CD4-positive, alpha-beta memory T cell (primary cell): Measurements from ENCODE around the gene KRTAP1-3. TPM values are rescaled to one million over a fixed set of nuclear protein-coding genes. Genes with fewer than 3 reads are reported as not detected.

ENCODE experiments used
- CTCF ChIA-PET: fragments of 350-600 bp; sonication (Branson Sonifier 250); formaldehyde crosslinking; loops from one replicate; lab custom pipeline; 2021; ENCODE audit warnings: inconsistent platforms; ENCODE audit not compliant: partially characterized antibody; lab: Charles Lee
- POLR2A ChIA-PET: fragments of 350-600 bp; sonication (Branson Sonifier 250); formaldehyde crosslinking; loops from one replicate; lab custom pipeline; 2021; ENCODE audit not compliant: partially characterized antibody; lab: Charles Lee
- DNase-seq, 5 donors: peaks; one replicate each; pipeline versions ENCODE4 v3.0.0 to v3.0.0-alpha.2; 2020 to 2022; ENCODE audit warnings: mixed read lengths in 1 of 5
- H3K27ac ChIP-seq: one replicate; pipeline ENCODE4 v1.7.0; 2013; ENCODE audit warnings: low read depth, low read length
- H3K27me3 ChIP-seq: 2 replicates; pipeline ENCODE4 v1.7.0; 2013; ENCODE audit warnings: mild to moderate bottlenecking, low read length, moderate library complexity; ENCODE audit not compliant: insufficient read depth
- H3K36me3 ChIP-seq: 2 replicates; pipeline ENCODE4 v1.7.0; 2013; ENCODE audit warnings: mild to moderate bottlenecking, low read length, moderate library complexity; ENCODE audit not compliant: insufficient read depth
- H3K4me1 ChIP-seq: 2 replicates; pipeline ENCODE4 v1.7.0; 2013; ENCODE audit warnings: mild to moderate bottlenecking, low read length, moderate library complexity; ENCODE audit not compliant: insufficient read depth
- H3K4me3 ChIP-seq, 2 donors: one replicate each; pipeline ENCODE4 v1.7.0; 2013; ENCODE audit warnings: low read length in 2 of 2, mild to moderate bottlenecking in 1 of 2
- H3K9me3 ChIP-seq, 2 donors: one replicate each; pipeline ENCODE4 v1.7.0; 2013; ENCODE audit warnings: low read length in 2 of 2, control low read depth in 1 of 2; ENCODE audit not compliant: control insufficient read depth in 1 of 2
- H3K27ac Mint-ChIP-seq, 7 donors: one replicate each; pipeline ENCODE4 v1.8.0; 2020 to 2021; ENCODE audit warnings: mixed read lengths in 7 of 7, mild to moderate bottlenecking in 6 of 7, inconsistent platforms in 3 of 7, moderate library complexity in 3 of 7
- H3K27me3 Mint-ChIP-seq, 2 donors: one replicate each; pipeline ENCODE4 v1.8.0; 2020 to 2021; ENCODE audit warnings: mixed read lengths in 2 of 2
- H3K36me3 Mint-ChIP-seq, 2 donors: one replicate each; pipeline ENCODE4 v1.8.0; 2020 to 2021; ENCODE audit warnings: mixed read lengths in 2 of 2, inconsistent platforms in 1 of 2, mild to moderate bottlenecking in 1 of 2
- H3K4me1 Mint-ChIP-seq, 4 donors: one replicate each; pipeline ENCODE4 v1.8.0; 2020 to 2021; ENCODE audit warnings: mixed read lengths in 4 of 4, mild to moderate bottlenecking in 1 of 4
- H3K4me3 Mint-ChIP-seq, 8 donors: one replicate each; pipeline ENCODE4 v1.8.0; 2020 to 2021; ENCODE audit warnings: mixed read lengths in 8 of 8, mild to moderate bottlenecking in 7 of 8, moderate library complexity in 6 of 8, inconsistent platforms in 3 of 8
- H3K9me3 Mint-ChIP-seq, 8 donors: one replicate each; pipeline ENCODE4 v1.8.0; 2020 to 2021; ENCODE audit warnings: mixed read lengths in 8 of 8, mild to moderate bottlenecking in 5 of 8, inconsistent platforms in 3 of 8, moderate library complexity in 1 of 8
- intact Hi-C: fragments of 100-400 bp; cut with micrococcal nuclease; formaldehyde crosslinking; loops from one replicate; pipeline ENCODE4 v1.15.1; 2023
- polyA plus RNA-seq, 2 donors: library from polyadenylated mRNA; unstranded; fragments of 300-500 nt; fragmentation: Illumina TruSeq; gene quantifications; one replicate each; pipeline ENCODE4 v1.2.3, GENCODE V29; 2021
- total RNA-seq, 2 experiments: library from RNA; stranded (reverse); gene quantifications; one replicate each; pipeline ENCODE4 v1.2.3, GENCODE V29; 2021

KRTAP1-3 gene
- total and polyA plus RNA-seq, 4 experiments from 2014 or later = not detected

GRCh38 chr17:40996829-40997228, 37.8 kb downstream of the KRTAP1-3 start:
- intact Hi-C loops = no loop called here
- H3K27me3 Mint-ChIP-seq = peaks cover 46 to 49% of the 10 kb centered on the region in 2 donors
- Histone ChIP-seq H3K27me3 (peaks cover 5% of the 10 kb centered on the region), H3K9me3 (no peaks in the 10 kb centered on the region), H3K36me3 (no peaks in the 10 kb centered on the region), H3K4me3 (no peak overlapping the region), H3K4me1 (no peaks in the 10 kb centered on the region), H3K27ac (no peak overlapping the region)
- H3K9me3 Mint-ChIP-seq = peaks cover 0 to 2% (median 0%) of the 10 kb centered on the region in 8 donors
- DNase-seq = no peak
- H3K4me1 Mint-ChIP-seq = peaks cover 0 to 1% (median 0%) of the 10 kb centered on the region in 4 donors
- ChIA-PET POLR2A (no interaction called here), CTCF (interaction anchor here (0.6 to 1.2 kb wide), 2 partner anchors 24 to 33 kb away, joined by 3 to 4 read pairs; no protein-coding TSS in a partner anchor)
- no peak overlapping the region for H3K27ac Mint-ChIP-seq
- H3K36me3 Mint-ChIP-seq = no peaks in the 10 kb centered on the region
- no peak overlapping the region for H3K4me3 Mint-ChIP-seq

- POLR2A ChIA-PET = interaction anchor here (0.7 kb wide), 1 partner anchor 11 kb away, joined by 3 read pairs; no protein-coding TSS in a partner anchor
- Mint-ChIP-seq H3K4me1 (peaks cover 0 to 1% (median 0%) of the 10 kb centered on the region in 4 donors), H3K36me3 (no peaks in the 10 kb centered on the region), H3K4me3 (peak overlapping the region in 1 of 8 donors; percentile 33), H3K27ac (no peak overlapping the region), H3K27me3 (peaks cover 43 to 53% of the 10 kb centered on the region in 2 donors), H3K9me3 (peaks cover 0 to 2% (median 0%) of the 10 kb centered on the region in 8 donors)
- Histone ChIP-seq H3K27ac (no peak overlapping the region), H3K27me3 (peaks cover 5% of the 10 kb centered on the region), H3K9me3 (no peaks in the 10 kb centered on the region), H3K4me1 (no peaks in the 10 kb centered on the region), H3K36me3 (no peaks in the 10 kb centered on the region), H3K4me3 (no peak overlapping the region)
- intact Hi-C loops = no loop called here
- DNase-seq = no peak
- CTCF ChIA-PET = interaction anchor here (1.4 kb wide), 1 partner anchor 554 kb away, joined by 3 read pairs; no protein-coding TSS in a partner anchor
These were observed 39.6 kb downstream of the KRTAP1-3 start for GRCh38 chr17:40995116-40995515.

GRCh38 chr17:40993839-40994238, 40.8 kb downstream of the KRTAP1-3 start, which contains the start of gene KRTAP3-3:
TSS of gene KRTAP3-3 (minus strand) at chr17:40994164. CDS start at chr17:40994097, 67 bp downstream.
- peaks cover 5% of the 10 kb centered on the region for H3K27me3 ChIP-seq
- H3K27me3 Mint-ChIP-seq = peaks cover 36 to 45% of the 10 kb centered on the region in 2 donors
- intact Hi-C loops = no loop called here
- H3K27ac ChIP-seq = no peak within 1 kb of the TSS
- no peaks in the 10 kb centered on the region for H3K9me3 ChIP-seq
- peaks cover 0 to 1% (median 0%) of the 10 kb centered on the region in 4 donors for H3K4me1 Mint-ChIP-seq
- no peaks in the 10 kb centered on the region for H3K4me1 ChIP-seq
- H3K9me3 Mint-ChIP-seq = peaks cover 0 to 2% (median 0%) of the 10 kb centered on the region in 8 donors
- no peaks in the 10 kb centered on the region for H3K36me3 ChIP-seq
- POLR2A ChIA-PET = no interaction called here
- DNase-seq = no peak
- H3K4me3 ChIP-seq = no peak within 1 kb of the TSS
- CTCF ChIA-PET = no interaction called here
- H3K4me3 Mint-ChIP-seq = no peak within 1 kb of the TSS
- H3K27ac Mint-ChIP-seq = peak within 1 kb of the TSS in 1 of 7 donors; percentile 13
- H3K36me3 Mint-ChIP-seq = no peaks in the 10 kb centered on the region

- Mint-ChIP-seq H3K9me3 (peaks cover 0 to 2% (median 0%) of the 10 kb centered on the region in 8 donors), H3K4me1 (peaks cover 0 to 1% (median 0%) of the 10 kb centered on the region in 4 donors), H3K4me3 (no peak overlapping the region), H3K27ac (no peak overlapping the region), H3K27me3 (peaks cover 36 to 45% of the 10 kb centered on the region in 2 donors), H3K36me3 (no peaks in the 10 kb centered on the region)
- Histone ChIP-seq H3K9me3 (no peaks in the 10 kb centered on the region), H3K36me3 (no peaks in the 10 kb centered on the region), H3K27ac (no peak overlapping the region), H3K27me3 (peaks cover 5% of the 10 kb centered on the region), H3K4me1 (no peaks in the 10 kb centered on the region), H3K4me3 (no peak overlapping the region)
- DNase-seq = no peak
- CTCF ChIA-PET = no interaction called here
- POLR2A ChIA-PET = no interaction called here
- intact Hi-C loops = no loop called here
These were observed 41.6 kb downstream of the KRTAP1-3 start for GRCh38 chr17:40993084-40993483.

GRCh38 chr17:40992666-40993065, 42.0 kb downstream of the KRTAP1-3 start:
- Histone ChIP-seq H3K27me3 (peaks cover 5% of the 10 kb centered on the region), H3K4me3 (no peak overlapping the region), H3K36me3 (no peaks in the 10 kb centered on the region), H3K9me3 (no peaks in the 10 kb centered on the region), H3K4me1 (no peaks in the 10 kb centered on the region), H3K27ac (no peak overlapping the region)
- H3K27ac Mint-ChIP-seq = no peak overlapping the region
- DNase-seq = no peak
- peaks cover 35 to 43% of the 10 kb centered on the region in 2 donors for H3K27me3 Mint-ChIP-seq
- peaks cover 0 to 2% (median 0%) of the 10 kb centered on the region in 8 donors for H3K9me3 Mint-ChIP-seq
- H3K36me3 Mint-ChIP-seq = no peaks in the 10 kb centered on the region
- POLR2A ChIA-PET = no interaction called here
- intact Hi-C loops = no loop called here
- CTCF ChIA-PET = no interaction called here
- H3K4me1 Mint-ChIP-seq = peaks cover 0 to 1% (median 0%) of the 10 kb centered on the region in 4 donors
- H3K4me3 Mint-ChIP-seq = no peak overlapping the region

GRCh38 chr17:40986920-40987319, 47.8 kb downstream of the KRTAP1-3 start:
- Histone ChIP-seq H3K27me3 (no peaks in the 10 kb centered on the region), H3K9me3 (no peaks in the 10 kb centered on the region), H3K4me1 (no peaks in the 10 kb centered on the region), H3K36me3 (no peaks in the 10 kb centered on the region), H3K27ac (no peak overlapping the region), H3K4me3 (no peak overlapping the region)
- ChIA-PET CTCF (no interaction called here), POLR2A (no interaction called here)
- H3K4me1 Mint-ChIP-seq = no peaks in the 10 kb centered on the region
- intact Hi-C loops = no loop called here
- no peak for DNase-seq
- no peak overlapping the region for H3K27ac Mint-ChIP-seq
- H3K36me3 Mint-ChIP-seq = no peaks in the 10 kb centered on the region
- H3K4me3 Mint-ChIP-seq = no peak overlapping the region
- H3K9me3 Mint-ChIP-seq = no peaks in the 10 kb centered on the region
- peaks cover 14 to 20% of the 10 kb centered on the region in 2 donors for H3K27me3 Mint-ChIP-seq

GRCh38 chr17:40984226-40984625, 50.4 kb downstream of the KRTAP1-3 start, which contains the start of gene KRT40:
TSS of gene KRT40 (minus strand) at chr17:40984326. CDS start at chr17:40984273, 53 bp downstream.
- Histone ChIP-seq H3K27me3 (no peaks in the 10 kb centered on the region), H3K4me1 (no peaks in the 10 kb centered on the region), H3K36me3 (no peaks in the 10 kb centered on the region), H3K27ac (no peak within 1 kb of the TSS), H3K4me3 (no peak within 1 kb of the TSS), H3K9me3 (no peaks in the 10 kb centered on the region)
- Mint-ChIP-seq H3K4me3 (no peak within 1 kb of the TSS), H3K36me3 (no peaks in the 10 kb centered on the region), H3K4me1 (no peaks in the 10 kb centered on the region), H3K9me3 (no peaks in the 10 kb centered on the region), H3K27ac (no peak within 1 kb of the TSS), H3K27me3 (peaks cover 8 to 23% of the 10 kb centered on the region in 2 donors)
- DNase-seq = no peak
- ChIA-PET CTCF (no interaction called here), POLR2A (no interaction called here)
- intact Hi-C loops = no loop called here
